HG03571 (cell line): ENCODE results near the gene SORCS2.

Experiments
- ATAC-seq: cut with Tn5 transposase; IDR thresholded peaks from one replicate; pipeline ENCODE4 v1.9.1; 2021; ENCODE audit not compliant: unreplicated experiment

Gene SORCS2

GRCh38 chr4:7653510-7654369, 461.4 kb downstream of the SORCS2 start:
- ATAC-seq = no peak

GRCh38 chr4:7654550-7655445, 462.5 kb downstream of the SORCS2 start:
- ATAC-seq = no peak

GRCh38 chr4:7655511-7656243, 463.3 kb downstream of the SORCS2 start:
- ATAC-seq = no peak

DNA sequence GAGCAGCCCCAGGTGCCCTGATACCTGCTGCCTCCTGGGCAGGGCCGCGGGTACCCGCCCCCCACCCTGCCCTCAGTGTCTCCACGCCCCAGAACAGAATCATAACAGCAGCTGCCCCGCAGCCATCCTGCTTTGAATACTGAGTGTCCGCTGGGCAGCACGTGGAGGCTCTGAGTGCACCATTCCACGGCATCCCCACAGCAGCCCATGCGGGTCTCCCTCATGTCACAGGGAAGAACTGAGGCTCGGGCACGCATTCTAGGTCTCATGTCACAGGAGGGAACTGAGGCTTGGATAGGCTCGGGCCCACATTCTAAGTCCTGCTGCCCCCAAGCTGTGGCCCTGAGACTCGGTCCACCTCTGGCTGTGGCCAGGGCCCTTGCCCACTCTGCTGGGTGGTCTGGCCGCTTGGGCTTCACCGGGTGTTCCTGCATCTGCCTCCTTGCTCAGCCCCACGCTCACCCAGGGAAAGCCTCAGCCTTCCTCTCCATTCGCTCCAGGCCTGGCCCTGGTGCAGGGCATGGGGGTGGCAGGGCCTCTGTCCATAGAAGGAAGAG, 464.0 kb downstream of the SORCS2 start:
- ATAC-seq = no peak

DNA sequence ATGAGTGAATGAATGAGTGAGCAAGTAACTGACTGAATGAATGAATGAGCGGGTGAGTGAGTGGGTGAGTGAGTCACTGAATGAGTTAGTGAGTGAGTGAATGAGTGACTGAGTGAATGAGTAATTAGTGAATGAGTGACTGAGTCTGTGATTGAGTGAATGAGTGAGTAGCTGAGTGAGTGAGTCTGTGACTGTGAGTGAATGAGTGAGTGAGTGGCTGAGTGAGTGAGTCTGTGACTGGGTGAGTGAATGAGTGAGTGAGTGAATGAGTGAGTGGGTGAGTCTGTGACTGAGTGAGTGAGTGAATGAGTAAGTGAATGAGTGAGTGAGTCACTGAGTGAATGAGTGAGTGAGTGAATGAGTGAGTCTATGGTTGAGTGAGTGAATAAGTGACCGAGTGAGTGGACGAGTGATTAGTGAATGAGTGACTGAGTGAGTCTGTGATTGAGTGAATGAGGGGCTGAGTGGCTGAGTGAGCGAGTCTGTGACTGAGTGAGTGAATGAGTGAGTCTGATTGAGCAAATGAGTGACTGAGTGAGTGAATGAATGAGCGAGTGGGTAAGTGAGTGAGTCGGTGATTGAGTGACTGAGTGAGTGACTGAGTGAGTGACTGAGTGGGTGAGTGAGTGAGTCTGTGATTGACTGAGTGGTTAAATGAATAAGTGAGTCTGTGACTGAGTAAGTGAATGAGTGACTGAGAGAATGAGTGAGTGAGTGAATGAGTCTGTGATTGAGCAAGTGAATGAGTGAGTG, 465.4 kb downstream of the SORCS2 start:
- no peak for ATAC-seq

- no peak for ATAC-seq
Observed at GRCh38 chr4:7658341-7659204, 466.2 kb downstream of the SORCS2 start.

DNA sequence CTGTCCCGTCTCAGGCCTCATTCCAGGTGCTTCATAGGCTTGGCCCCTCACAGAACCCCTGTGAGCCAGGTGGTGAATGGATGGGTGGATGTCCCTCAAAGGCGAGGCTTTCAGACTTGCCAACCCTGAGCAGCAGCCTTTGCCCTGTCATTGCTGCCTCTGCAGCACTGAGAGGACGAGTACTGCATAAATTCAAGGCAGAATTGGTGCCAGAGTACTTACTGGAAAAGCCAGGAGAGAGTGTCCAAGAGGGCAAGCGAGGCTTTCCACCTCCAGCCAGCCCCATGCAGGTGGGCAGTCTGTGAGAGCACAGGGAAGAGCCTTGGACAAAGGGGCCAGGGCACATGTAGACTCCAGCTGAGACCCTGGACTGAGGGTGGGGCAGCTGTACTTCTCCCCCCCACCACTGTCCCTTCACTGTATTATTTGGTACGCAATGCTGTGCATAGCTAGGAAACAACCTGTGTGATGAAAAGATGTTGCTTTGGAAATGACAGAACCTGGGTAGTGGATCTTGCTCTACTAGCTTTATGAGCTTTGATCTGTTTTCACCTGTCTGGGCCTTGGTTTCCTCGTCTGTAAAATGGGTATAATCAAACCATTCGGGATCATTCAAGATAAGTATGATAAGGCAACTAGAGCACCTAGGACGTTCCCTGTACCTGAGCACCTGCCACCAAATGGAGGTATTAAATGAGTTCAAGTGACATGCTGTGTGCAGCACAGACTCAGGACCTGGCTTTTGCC, 467.3 kb downstream of the SORCS2 start:
- ATAC-seq = no peak

DNA sequence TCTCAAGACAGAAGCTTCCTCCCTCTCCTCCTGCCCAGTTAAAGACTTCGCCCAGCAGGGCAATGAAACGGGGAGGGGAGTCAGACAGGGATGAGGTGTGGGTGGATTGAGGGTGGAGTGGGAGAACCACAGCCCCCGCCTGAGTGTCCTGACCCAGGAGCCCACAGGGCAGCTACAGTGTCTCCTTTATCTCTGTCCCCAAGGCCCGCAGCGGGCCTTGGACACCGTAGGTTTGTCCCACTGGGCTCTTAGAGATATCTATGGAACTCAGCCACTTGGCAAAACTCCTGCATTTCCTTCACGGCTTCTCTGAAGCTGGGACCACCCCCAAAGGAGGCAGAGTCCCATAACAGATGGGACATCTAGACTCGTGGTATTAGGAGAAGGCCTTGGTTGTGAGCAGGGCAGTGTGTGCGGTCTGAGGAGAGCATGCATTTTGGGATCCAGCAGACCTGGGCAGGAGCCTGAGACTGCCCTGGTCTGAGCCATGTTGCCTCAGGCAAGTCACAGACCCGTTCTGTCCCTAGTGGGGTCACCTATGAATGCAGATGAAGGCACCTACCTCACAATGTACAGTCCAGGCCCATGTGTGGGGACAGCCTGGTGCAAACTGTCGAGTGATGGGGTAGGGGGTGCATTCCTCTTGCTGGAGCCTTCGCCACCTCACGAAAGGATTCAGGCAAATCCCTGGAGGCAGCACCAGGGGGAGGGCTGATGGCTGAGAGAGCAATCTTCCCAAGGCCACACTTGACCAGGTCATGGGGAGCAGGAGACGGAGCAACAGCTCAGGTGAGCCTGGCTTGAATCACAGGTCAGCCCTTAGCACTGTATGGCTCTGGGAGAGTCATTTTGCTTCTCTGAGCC, 468.1 kb downstream of the SORCS2 start:
- no peak for ATAC-seq

GRCh38 chr4:7661066-7661748, 468.9 kb downstream of the SORCS2 start:
- no peak for ATAC-seq

- ATAC-seq = no peak
Observed at GRCh38 chr4:7661846-7662506, 469.6 kb downstream of the SORCS2 start.

DNA sequence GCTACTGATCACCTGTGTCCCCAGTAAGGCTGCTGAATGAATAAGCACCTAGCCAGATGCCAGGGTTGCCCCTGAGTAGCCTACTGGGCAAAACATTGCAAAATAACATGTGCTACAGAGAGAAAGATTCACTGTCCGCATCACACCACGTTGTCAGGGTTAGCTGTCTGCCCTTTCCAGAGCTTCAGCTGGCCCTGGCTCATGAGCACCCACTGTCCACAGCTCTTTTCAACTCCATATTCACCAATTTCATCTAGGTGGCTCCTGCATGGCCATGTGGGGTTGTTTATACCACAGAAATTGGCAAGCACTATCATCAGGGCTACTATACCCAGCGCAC, 470.1 kb downstream of the SORCS2 start:
- ATAC-seq = no peak

DNA sequence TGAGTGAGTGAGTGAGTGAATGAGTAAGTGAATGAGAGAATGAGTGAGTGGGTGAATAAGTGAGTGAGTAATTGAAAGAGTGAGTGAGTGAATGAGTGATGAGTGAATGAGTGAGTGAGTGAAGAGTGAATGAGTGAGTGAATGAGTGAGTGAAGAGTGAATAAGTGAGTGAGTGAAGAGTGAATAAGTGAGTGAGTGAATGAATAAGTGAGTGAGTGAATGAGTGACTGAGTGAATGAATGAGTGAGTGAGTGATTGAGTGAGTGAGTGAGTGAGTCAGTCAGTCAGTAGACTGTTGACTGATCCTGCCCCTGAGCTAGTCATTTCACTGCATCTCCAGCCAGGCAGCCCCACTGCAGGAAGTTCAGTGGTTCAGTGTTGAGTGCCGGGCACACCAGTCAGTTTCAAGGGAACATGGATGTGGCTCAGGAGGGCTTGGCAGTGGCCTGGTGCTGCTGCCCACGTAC, 470.8 kb downstream of the SORCS2 start:
- no peak for ATAC-seq

DNA sequence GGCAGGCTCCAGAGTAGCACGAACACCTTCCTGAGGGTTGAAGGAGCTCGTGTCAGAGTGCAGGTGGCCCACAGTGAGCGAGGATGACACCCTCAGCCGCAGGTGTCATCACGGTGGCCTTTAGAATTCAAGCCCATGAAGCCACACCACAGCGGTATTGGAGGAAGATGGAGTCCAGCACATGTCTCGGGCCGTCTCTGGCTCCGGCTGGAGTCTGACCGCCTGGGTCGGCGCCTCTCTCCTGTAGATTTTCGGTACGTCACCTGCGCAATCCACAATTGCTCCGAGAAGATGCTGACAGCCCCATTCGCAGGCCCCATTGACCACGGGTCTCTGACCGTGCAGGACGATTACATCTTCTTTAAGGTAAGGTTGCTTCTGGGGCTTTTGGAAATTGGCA, 471.8 kb downstream of the SORCS2 start:
- no peak for ATAC-seq

DNA sequence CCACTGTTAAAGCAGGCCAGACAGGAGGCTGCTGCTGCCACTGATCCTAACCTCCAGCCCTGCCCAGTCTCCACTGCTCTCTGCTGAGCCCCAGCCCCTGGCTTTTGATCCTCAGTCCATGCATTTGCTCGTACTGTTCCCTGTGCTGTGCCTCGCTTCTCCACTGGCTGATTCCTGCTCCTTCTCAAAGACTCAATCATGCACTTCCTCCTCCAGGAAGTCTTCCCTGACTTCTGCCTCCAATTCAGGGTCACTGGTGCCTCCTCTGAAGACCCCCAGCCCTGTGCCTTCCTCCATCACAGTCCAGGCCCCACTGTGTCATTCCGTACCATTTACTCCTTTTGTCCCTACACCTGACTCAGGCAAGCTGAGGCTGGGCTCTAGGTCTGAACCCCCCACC, 473.0 kb downstream of the SORCS2 start:
- ATAC-seq = no peak

DNA sequence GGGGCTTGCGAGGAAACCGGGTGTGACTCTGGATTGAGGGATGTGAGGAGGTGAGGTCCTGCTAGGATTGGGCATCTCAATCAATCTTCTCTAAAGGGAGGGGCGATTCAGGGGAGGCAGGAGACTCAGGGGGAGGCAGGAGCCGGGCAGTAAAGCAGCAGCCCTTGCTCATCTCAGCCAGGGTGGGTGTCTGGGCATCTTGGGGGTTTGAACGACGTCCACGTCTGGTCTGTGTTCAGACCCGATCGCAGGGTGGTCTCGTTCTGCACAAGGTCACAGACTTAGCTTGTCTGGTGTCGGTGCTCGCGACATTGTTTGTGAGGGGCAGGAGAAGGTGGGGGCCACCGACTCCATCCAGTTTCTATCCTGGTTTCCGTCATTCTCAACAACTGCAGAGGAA, 473.7 kb downstream of the SORCS2 start:
- ATAC-seq = no peak

DNA sequence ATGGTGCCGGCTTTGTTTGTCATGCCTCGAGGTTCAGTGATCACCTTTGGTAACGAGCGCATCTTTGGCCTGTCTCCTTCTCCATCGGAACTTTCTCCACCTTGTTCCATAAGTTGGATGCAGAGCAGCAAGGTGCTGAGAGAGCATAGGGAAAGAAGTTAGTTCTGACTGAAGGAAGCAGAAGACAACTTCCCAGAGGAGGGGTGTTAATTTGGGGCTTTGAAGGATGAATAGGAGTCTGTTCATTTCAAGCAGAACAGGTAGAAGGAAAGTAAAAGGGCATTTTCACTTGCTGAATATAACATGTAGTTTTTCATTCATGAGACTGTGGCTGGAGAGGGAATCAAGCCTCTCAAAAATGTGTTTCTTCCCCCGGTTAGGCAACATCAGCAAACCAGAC, 474.4 kb downstream of the SORCS2 start:
- ATAC-seq = no peak

- no peak for ATAC-seq
Observed at GRCh38 chr4:7668271-7668670, 475.9 kb downstream of the SORCS2 start.
